SK-N-DZ (cell line): ENCODE data around the gene XPNPEP1.

Source experiments
- DNase-seq: peaks from one replicate; pipeline ENCODE4 v3.0.0-alpha.2; 2015; ENCODE audit warnings: low spot score
- small RNA-seq, 2 experiments: library from RNA; depleted of rRNA; stranded (forward); fragments of <200 nt; gene quantifications; one replicate each; pipeline ENCODE3, GENCODE V24; 2014

Gene XPNPEP1

GRCh38 chr10:109820620-109821405 is 102.5 kb downstream of the XPNPEP1 start:
- no peak for DNase-seq

GRCh38 chr10:109819807-109820206 is 103.5 kb downstream of the XPNPEP1 start:
- DNase-seq: no peak

Small RNA genes within 50 kb of the gene (small RNA-seq; reads per million reads assigned to genes)
- 0 to 0.03 reads per million in 2 experiments for gene RNU4-5P
